GM19238 (cell line): Measurements from ENCODE around the gene EVI5L.

Source experiments
- DNase-seq: peaks from one replicate; pipeline ENCODE4 v3.0.0; 2011; ENCODE audit warnings: low spot score; ENCODE audit not compliant: insufficient read length

Gene EVI5L

DNA sequence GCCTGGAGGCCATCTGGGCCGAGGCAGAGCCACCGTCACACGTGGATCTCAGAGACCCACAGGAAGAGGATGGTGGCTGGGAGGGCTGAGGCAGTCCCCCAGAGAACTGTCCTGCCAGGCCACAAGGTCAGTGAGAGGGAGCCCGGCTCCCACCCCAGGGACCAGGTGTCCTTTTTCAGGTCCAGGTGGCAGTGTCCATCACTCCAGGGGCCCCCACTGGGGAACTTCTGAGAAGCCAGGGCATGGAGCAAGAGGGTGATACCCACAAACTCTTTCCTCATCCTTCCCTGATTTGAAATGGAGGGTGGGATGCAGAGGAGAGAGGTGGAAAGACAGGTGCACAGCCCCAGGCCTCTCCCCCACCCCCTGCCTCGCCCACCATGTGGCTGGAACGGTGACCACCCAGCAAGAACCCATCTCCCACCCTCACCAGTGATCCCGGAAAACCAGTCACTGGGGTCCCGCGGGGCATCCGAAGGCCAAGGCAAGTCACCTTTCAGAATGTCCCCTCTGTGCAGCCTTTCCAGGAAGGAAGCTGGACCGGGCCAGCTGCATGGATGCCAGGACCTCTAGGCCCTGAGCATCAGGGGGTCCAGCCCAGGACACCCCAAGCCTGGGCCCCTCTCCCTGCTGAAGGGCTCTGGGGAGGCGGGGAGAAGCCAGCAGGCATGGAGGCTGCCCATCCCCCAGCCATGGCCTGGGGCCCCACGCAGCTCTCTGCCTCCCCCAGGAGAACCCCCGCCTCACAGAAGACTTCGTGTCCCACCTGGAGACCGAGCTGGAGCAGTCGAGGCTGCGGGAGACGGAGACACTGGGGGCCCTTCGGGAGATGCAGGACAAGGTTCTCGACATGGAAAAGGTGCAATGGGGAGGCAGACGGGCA is 30.1 kb downstream of the EVI5L start:
- DNase-seq = no peak

DNA sequence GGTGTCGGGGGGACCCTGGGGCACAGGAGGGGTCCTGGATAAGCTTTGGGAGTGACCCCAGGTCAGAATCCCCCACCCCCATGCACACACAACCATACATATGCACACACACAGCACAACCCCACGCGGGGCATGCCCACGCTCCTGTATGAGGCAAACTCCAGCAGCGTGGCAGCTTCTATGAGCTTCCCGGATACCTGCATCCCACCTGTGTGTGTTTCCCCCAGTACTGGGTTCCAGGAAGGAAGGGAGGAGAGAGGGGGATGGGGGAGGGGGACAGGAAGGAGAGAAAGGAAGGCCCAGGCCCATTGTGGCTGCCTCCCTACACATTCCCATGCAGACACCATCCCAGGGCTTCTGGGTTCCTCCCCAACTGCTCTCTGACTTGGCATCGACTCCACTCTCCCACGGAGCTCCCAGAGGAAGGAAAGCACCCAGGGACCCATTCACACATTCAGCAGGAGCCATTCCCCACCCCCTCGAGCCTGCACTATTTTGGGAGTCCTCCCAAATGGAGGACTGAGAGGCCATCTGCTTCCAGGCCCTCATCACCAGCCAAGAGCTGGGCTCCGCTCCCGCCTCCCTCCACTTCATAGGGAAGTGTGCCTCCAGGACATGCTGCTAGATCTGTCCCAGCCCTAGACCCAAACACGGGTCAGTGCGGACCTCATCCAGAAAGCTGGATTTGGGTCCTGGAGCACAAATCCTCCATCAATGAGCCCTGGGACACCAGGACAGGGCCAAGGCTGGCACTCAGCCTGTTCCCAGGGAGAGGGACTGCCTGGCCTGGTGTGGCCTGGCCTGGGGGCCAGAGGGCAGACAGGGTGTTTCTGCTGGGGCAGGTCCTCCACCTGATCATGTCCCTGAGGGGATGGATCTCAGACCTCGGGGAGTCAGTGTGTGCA is 30.9 kb downstream of the EVI5L start:
- no peak for DNase-seq

DNA sequence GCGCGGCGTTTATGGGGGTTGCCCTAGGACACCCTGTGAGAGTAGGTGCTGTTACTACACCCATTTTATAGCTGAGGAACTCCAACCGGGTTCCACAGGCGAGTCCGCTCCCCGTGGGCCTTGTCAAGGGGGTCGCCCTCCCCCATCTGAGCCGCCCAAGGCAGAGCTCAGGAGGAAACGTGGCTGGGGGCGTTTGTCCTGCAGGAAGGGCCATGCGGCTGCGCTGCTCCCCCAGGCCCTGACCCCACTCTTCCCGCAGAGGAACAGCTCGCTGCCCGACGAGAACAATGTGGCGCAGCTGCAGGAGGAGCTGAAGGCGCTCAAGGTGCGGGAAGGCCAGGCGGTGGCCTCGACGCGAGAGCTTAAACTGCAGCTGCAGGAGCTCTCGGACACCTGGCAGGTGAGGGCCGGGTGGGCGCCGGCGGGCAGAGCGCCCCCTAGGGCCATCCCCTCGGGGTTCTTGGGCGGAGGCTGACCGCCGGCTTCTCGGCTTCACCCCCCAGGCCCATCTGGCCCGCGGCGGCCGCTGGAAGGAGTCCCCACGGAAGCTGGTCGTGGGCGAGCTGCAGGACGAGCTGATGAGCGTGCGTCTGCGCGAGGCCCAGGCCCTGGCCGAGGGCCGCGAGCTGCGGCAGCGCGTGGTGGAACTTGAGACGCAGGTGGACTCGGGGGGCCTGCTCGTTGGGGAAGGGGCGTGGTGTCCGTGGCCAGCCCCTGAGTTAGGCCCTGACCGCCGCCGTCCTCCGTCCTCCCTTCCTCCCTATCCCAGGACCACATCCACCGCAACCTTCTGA is 31.8 kb downstream of the EVI5L start:
- no peak for DNase-seq

DNA sequence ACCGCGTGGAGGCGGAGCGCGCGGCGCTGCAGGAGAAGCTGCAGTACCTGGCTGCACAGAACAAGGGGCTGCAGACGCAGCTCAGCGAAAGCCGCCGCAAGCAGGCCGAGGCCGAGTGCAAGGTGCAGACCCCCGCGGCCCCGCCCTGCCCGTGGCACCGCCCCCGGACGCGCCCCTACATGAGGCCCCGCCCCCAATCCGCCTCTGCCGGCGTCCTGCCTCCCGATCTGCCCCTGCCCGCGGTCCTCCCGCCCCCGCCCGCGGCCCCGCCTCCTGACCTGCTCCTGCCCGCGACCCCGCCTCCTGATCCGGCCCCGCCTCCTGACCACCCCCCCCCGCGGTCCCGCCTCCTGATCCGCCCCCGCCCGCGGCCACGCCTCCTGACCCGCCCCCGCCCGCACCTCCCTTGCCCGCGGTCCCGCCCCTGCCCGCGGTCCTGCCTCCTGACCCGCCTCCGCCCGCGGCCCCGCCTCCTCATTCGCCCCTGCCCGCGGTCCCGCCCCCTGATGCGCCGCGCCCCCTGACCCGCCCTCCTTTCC is 32.5 kb downstream of the EVI5L start:
- peak; percentile 61 for DNase-seq

DNA sequence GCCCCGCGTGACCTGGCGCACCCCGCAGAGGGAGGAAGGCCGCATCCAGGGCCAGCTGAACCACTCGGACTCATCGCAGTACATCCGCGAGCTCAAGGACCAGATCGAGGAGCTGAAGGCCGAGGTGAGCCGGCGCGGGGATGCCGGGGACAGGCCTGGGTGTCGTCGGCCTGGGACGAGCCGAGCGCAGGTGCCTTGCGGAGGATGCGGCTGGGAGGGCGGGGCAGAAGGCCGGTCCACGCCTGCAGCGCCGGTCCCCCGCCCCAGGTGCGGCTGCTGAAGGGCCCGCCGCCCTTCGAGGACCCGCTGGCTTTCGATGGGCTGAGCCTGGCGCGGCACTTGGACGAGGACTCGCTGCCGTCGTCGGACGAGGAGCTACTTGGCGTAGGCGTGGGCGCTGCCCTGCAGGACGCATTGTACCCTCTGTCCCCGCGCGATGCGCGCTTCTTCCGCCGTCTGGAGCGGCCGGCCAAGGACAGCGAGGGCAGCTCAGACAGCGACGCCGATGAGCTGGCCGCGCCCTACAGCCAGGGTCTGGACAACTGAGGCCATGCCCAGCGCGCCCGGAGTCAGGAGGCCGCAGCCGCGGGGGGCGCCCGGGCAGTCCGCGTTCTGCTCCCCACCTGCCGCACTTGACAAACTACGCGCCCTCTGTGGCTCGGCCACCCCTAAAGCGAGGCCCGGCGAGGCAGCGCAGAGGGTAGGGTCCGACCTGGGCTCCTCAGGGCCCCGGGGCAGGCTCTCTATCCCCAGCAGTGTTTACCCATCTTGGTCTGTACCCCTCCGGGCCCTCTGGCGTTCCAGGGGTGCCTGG is 33.3 kb downstream of the EVI5L start:
- DNase-seq = no peak

DNA sequence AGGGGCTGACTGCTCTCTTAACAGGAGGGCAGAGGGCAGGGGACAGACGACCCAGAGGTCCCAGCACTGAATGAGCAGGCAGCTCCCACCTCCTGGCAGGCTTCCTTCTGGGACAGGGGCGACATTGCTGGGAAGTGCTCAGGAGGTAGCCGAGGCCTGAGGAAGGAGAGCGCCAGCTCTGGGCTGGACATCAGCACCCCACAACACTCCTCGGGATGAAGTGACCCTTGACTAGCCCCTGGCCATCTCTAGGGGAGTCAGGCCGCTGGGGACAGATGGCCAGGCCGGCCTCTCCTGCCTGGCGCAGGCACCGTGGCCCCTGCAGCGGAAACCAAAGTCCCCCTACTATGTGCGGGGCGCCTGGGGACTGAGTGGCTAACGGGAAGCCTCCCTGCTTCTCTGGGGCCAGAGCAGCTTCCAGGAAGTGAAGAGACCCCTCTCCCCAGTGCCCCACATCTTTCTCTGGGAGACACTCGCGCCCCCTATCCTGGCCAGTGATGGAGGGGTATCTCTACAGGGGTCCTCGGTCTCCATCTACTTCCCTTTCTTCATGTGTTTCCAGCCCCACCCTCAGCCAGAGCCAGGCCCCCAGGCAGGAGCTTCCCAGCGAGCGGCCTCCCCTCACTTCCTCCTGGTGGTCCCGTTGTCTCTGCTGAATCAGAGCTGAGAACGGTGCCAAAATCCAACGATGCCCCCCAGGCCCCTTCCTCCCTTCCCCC is 34.1 kb downstream of the EVI5L start:
- no peak for DNase-seq

DNA sequence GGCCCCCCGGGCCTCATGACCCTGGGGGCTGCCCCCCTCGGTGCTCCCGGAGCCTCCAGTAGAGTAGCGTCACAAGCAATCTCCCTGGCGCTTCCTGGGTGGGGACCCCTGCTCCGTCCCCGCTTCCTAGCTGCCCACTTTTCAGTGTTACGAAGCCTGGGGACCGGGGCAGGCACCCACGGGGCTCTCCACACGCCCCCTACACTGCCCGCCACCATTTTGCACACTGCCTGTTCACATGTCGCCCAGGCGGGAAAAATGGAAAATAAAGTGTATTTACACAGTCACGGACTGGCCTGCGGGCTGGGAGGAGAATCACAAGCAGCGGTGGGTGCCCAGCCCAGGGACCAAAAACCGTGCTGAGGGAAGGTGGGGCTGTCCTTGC is 34.7 kb downstream of the EVI5L start:
- no peak for DNase-seq

DNA sequence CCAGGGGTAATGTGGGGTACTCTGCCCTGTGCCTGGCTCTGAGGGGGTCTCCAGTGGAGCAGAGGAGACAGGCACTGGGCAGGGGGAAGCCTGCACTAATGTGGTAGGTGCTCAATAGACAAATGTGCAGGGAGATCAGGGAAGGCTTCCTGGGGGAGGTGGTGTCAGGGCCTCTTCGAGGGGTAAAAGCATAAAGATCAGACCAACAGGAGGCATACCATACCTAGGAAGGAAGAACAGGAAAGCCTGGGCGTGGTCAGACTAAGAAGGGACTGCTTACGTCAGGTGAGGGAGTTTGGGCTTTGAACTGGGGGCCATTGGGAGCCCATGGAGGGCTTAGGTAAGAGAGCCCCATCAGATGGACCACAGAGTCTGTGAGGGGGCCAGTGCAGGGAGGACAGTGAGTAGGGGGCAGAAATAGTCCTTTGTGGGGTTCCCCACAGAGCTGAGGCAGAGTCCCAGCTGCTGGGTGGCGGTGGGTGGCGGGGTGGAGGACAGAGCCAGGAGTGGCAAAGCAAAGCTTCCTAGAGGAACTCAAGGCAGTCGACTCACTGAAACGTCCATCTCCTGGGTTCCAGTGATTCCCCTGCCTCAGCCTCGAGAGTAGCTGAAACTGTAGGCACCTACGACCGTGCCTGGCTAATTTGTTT is 35.4 kb downstream of the EVI5L start:
- no peak for DNase-seq

DNA sequence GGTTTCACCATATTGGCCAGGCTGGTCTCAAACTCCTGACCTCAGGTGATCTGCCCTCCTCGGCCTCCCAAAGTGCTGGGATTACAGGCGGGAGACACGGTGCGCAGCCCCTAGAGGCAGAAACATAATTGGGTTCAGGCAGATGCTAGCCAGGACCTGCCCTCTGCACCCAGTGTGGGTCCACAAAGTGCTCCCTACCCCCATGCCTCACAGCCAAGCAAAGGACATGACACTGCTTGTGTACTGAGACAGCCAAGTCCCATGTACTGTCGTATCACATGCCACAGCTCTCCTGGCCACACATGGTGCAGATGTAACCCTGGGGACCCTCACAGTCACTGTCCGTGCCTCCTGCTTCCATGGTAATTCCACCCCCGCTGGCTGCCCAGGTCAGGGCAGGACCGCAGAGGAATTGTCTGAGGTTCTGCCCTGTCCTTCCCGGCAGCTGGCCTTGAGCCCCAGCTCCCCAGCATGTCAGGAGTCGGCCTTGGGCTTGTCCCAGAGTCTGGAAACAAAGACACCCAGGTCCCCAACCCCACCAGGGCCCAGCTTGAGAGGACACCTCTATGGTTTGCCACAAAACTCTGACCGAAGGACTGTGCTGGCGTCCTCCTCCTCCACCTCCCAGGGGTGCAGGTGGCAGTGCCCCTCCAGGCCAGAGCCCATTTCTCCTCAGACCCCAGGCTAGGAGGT is 36.5 kb downstream of the EVI5L start:
- DNase-seq = no peak

DNA sequence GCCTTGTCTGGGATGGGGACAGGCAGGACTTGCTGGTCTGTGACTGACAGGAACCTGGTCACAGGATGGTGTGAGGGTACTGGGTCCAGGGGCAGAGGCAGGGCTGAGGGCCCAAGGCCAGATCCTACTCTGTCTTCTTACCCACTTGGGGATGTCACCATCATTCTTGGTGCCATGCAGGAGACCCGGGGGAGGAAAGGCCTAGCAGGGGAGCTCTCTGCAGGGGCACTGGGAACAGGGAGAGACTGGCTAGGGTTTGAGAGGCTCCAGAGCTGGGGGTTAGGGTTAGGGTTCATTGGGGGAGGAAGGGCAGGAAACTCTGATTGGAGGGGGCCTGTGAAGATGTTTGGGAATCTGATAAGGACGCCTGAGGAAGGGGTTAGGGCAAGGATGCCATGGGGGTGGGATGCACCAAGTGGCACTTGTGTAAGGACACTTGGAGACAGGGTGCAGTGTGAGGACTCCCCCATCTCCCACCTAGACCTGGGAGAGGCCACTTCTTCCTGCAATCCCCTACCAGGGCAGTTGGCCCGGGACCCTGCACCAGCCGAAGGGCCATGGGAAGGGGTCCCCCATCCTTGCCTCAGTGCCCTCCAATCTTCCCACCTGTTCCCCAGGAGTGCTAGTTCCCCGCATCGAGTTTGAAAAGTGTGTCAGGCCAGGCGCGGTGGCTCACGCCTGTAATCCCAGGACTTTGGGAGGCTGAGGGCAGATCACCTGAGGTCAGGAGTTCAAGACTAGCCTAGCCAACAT is 37.2 kb downstream of the EVI5L start:
- no peak for DNase-seq

DNA sequence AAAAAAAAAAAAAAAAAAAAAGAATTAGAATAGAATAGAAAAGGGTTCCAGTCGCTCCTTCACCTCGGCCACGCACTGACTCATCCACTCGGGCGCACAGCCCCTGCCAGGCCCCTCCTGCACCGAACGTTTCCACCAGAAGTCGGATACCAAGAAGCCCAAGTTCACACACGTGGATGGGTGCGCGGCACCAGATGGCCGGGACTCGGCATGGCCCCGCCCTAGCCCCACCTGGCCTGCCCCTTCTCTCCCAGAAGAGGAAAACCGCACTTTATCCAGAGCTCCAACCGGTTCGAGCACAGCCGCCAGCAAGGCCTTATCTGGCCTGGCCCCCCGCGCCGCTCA is 38.3 kb downstream of the EVI5L start:
- no peak for DNase-seq

DNA sequence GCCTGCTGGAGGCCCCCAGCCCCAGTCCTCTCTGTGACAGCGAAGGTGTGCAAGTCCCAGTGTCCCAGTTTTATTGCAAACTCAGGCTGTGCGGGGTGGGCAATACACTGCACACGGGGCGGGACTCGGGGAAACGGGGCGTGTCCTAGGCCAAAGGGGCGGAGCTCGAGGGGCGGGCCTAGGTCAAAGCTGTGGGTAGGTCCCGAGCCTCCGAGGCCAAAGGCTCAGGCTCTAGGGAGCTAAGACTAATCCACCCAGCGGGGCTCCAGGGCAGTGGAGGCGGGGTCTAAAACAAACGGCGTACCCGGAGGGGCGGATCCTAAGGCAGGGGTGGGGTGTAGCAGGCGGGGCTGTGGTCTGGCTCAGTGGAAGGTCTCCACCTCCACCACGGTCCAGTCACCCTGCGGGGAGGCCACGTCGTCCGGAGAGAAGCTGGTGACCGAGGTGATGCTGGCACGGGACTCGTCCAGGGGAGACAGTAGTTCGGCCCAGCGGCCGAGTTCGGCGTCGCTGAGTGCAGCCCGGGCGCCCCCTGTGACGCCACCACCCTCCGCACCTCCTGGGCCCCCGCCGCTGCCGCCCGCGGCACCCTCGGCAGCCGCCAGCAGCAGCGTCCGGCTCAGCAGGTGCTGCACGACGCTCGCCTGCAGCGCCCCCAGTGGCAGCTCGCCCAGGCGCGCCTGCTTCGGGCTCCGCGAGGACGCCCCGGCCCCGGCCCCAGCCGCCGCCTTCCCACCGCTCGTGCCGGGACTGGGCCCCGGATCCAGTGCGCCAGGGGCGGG is 38.8 kb downstream of the EVI5L start:
- peak; percentile 97 for DNase-seq

DNA sequence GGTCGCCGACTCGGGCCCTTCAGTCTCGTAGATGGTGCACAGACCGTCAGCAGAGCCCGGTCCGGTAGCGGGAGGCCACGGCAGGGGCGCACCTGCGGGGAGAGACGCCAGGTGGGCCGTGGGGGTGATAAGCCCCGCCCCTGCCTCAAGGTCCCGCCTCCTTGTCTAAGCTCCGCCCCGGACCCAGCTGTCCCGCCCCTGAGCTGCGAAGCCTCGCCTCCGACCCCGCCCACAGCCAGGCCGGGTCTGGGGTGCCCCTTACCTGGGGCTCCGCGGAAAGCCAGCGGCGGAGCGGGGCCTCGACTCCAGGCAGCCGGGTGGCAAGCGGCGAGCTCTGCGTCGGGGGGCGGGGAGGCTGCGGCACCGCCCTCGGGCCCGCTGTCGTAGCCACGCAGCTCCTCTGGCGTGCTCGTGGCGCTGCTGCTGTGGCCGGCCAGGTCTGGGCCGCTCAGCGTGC is 39.5 kb downstream of the EVI5L start:
- peak; percentile 63 for DNase-seq

DNA sequence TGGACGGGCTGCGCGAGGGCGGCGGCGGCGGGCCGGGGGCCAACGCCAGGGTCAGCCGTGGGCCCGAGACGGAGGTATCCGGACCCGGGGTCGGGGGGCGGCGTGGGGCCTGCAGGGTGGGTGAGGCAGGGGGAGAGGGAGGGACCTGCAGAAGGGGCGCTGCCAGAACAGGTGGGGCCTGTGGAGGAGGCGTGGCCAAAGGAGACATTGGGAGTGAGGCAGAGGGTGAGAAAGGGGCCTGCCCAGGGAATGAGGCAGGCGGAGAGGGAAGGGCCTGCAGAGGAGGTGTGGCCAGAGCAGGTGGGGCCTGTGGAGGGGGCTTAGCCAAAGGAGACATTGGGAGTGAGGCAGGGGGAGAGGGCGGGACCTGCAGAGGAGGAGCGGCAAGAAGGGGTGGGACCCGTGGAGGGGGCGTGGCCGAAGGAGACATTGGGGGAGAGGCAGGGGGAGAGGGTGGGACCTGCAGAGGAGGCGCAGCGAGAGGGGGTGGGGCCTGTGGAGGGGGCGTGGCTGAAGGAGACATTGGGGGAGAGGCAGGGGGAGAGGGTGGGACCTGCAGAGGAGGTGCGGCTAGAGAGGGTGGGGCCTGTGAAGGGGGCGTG is 40.0 kb downstream of the EVI5L start:
- DNase-seq = no peak

DNA sequence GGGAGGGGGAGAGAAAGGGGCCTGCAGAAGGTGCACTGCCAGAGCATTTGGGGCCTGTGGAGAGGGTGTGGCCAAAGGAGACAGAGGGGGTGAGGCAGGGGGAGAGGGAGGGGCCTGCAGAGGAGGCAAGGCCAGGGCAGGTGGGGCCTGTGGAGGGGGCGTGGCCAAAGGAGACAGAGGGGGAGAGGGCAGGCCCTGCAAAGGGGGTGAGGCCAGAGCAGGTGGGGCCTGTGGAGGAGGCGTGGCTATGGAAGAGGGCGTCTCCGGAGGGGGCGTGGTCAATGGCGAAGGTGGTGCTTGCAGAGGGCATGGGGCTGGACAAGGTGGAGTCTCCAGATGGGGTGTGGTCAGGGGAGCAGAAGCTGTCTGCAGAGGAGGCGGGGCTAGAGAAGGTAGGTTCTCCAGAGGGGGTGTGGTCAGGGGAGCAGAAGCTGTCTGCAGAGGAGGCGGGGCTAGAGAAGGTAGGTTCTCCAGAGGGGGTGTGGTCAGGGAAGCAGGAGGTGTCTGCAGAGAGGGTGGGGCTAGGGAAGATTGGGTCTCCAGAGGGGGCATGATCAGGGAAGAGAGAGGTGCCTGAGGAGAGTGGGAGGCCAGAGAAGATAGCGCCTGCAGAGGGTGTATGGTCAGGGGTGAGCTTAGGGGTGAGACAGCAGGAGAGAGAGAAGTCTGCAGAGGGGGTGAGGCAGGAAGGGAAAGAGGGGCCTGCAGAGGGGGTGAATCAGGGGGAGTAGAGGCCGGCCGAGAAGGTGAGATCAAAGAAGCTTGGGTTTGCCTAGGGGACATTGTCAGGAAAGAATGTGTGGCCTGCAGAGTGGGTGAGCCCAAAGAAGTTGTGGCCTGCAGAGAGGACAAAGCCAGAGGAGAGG is 40.8 kb downstream of the EVI5L start:
- no peak for DNase-seq
